HEK293T (cell line): ENCODE results near the gene MARCHF4.

ENCODE experiments used
- CTCF ChIA-PET: fragments of 350-600 bp; formaldehyde crosslinking; extraction: SDS; loops from one replicate; lab custom pipeline; 2021; ENCODE audit warnings: antibody characterized with exemption, inconsistent platforms; lab: Yijun Ruan, JAX
- POLR2A ChIA-PET: fragments of 350-600 bp; formaldehyde crosslinking; extraction: SDS; loops from one replicate; lab custom pipeline; 2020; ENCODE audit warnings: antibody characterized with exemption, inconsistent platforms; lab: Yijun Ruan, JAX
- DNase-seq: peaks from one replicate; pipeline ENCODE4 v3.0.0; 2012; ENCODE audit warnings: mixed read lengths; ENCODE audit errors: extremely low spot score
- ARNT ChIP-seq: fragments of 450-650 bp; IDR thresholded peaks from 2 replicates; pipeline ENCODE4 v1.6.1; 2017; ENCODE audit warnings: mild to moderate bottlenecking
- BHLHE40 ChIP-seq: fragments of 450-650 bp; IDR thresholded peaks from 2 replicates; pipeline ENCODE4 v1.6.1; 2016; ENCODE audit warnings: mild to moderate bottlenecking, moderate library complexity, borderline replicate concordance
- CTBP1 ChIP-seq: fragments of 450-650 bp; IDR thresholded peaks from 2 replicates; pipeline ENCODE4 v1.6.1; 2016; ENCODE audit warnings: borderline replicate concordance
- ELF4 ChIP-seq: fragments of 450-650 bp; IDR thresholded peaks from 2 replicates; pipeline ENCODE4 v1.6.1; 2017; ENCODE audit warnings: antibody characterized with exemption
- FOXA1 ChIP-seq: fragments of 450-650 bp; IDR thresholded peaks from 2 replicates; pipeline ENCODE4 v1.6.1; 2016; ENCODE audit warnings: mild to moderate bottlenecking
- FOXK2 ChIP-seq: fragments of 450-650 bp; IDR thresholded peaks from 2 replicates; pipeline ENCODE4 v1.6.1; 2016; ENCODE audit warnings: mild to moderate bottlenecking
- FOXM1 ChIP-seq: fragments of 450-650 bp; IDR thresholded peaks from 2 replicates; pipeline ENCODE4 v1.6.1; 2017; ENCODE audit warnings: mild to moderate bottlenecking, borderline replicate concordance
- HDGF ChIP-seq: fragments of 450-650 bp; IDR thresholded peaks from 2 replicates; pipeline ENCODE4 v1.6.1; 2017; ENCODE audit warnings: antibody characterized with exemption, borderline replicate concordance
- L3MBTL2 ChIP-seq: fragments of 450-650 bp; conservative IDR thresholded peaks from 2 replicates; pipeline ENCODE4 v1.6.1; 2016; ENCODE audit warnings: mild to moderate bottlenecking
- LEF1 ChIP-seq: fragments of 450-650 bp; IDR thresholded peaks from 2 replicates; pipeline ENCODE4 v1.6.1; 2017; ENCODE audit warnings: mild to moderate bottlenecking, borderline replicate concordance
- NFRKB ChIP-seq: fragments of 450-650 bp; IDR thresholded peaks from 2 replicates; pipeline ENCODE4 v1.6.1; 2016; ENCODE audit warnings: mild to moderate bottlenecking, moderate library complexity
- SP1 ChIP-seq: fragments of 450-650 bp; IDR thresholded peaks from 2 replicates; pipeline ENCODE4 v1.6.1; 2017
- SUZ12 ChIP-seq: fragments of 450-650 bp; IDR thresholded peaks from 2 replicates; pipeline ENCODE4 v1.6.1; 2016; ENCODE audit warnings: mild to moderate bottlenecking
- TARDBP ChIP-seq: fragments of 450-650 bp; IDR thresholded peaks from 2 replicates; pipeline ENCODE4 v1.6.1; 2016
- ZNF384 ChIP-seq: fragments of 450-650 bp; IDR thresholded peaks from 2 replicates; pipeline ENCODE4 v1.6.1; 2016
- TF ChIP-seq, protein P1 (sequence below): fragments of 450-650 bp; IDR thresholded peaks from 2 replicates; pipeline ENCODE4 v1.6.1; 2016

The MARCHF4 gene

DNA sequence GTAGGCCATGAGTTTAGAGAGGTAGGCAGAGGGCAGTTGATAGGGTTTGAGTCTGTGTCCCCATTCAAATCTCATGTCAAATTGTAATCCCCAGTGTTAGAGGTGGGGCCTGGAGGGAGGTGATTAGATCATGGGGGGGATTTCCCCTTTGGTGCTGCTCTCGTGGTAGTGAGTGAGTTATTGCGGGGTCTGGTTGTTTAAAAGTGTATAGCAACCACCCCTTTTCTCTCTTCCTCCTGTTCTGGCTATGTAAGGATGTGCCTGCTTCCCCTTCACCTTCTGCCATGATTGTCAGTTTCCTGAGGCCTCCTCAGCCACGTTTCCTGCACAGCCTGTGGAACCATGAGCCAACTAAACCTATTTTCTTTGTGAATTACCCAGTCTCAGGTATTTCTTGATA is 25.5 kb downstream of the MARCHF4 start:
- CTCF ChIA-PET = no interaction called here
- TF ChIP-seq SUZ12 (no peak), FOXA1 (no peak), SP1 (no peak), ELF4 (no peak), CTBP1 (no peak), LEF1 (no peak), L3MBTL2 (no peak), ARNT (no peak), HDGF (no peak), NFRKB (no peak), BHLHE40 (no peak)
- POLR2A ChIA-PET = no interaction called here
- DNase-seq = no peak

DNA sequence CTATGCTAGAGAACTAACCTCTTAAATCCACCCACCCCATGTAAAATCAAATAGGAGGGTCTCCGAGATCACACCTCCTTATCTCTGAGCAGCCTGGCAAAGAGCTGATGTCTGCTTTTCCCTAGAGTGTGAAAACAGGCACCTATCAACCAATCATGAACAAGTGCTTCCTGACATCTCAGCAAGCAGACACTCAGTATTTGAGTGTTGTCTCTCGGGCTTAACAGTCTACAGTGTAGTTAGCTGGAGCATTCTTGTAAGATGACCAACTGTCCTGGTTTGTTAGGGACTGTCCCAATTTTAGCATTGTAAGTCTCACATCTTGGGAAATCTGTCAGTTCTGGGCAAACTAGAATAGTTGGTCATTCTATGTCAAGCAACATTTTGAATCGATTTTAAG is 26.4 kb downstream of the MARCHF4 start:
- CTCF ChIA-PET = no interaction called here
- POLR2A ChIA-PET = no interaction called here
- no peak for DNase-seq
- TF ChIP-seq SP1 (no peak), ARNT (no peak), LEF1 (no peak), FOXK2 (no peak), BHLHE40 (no peak), FOXA1 (no peak), FOXM1 (no peak), TARDBP (no peak), NFRKB (no peak), CTBP1 (no peak), ELF4 (no peak), HDGF (no peak), L3MBTL2 (no peak), SUZ12 (no peak)
- TF ChIP-seq, protein P1, sequence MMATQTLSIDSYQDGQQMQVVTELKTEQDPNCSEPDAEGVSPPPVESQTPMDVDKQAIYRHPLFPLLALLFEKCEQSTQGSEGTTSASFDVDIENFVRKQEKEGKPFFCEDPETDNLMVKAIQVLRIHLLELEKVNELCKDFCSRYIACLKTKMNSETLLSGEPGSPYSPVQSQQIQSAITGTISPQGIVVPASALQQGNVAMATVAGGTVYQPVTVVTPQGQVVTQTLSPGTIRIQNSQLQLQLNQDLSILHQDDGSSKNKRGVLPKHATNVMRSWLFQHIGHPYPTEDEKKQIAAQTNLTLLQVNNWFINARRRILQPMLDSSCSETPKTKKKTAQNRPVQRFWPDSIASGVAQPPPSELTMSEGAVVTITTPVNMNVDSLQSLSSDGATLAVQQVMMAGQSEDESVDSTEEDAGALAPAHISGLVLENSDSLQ = no peak

DNA sequence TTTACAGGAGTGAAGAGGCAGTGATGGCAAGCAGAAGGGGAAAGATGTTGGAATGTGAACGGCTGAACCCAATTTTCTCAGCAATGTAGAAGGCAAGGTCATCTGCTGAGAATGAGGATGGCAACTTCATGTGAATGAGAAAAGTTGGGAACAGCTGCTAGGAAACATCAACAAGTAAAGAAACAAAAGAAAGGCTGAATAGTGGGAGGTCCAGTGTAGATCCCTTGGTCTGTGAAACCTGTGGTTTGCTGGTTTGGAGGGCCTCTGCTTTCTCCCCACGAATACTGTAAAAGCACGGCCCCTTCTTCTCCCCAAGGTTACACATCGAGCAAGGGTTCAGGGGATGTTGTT is 27.4 kb downstream of the MARCHF4 start:
- no peak for DNase-seq
- ChIA-PET POLR2A (no interaction called here), CTCF (no interaction called here)
- TF ChIP-seq ELF4 (no peak), LEF1 (no peak), L3MBTL2 (no peak)
- TF ChIP-seq, protein P1 = no peak

DNA sequence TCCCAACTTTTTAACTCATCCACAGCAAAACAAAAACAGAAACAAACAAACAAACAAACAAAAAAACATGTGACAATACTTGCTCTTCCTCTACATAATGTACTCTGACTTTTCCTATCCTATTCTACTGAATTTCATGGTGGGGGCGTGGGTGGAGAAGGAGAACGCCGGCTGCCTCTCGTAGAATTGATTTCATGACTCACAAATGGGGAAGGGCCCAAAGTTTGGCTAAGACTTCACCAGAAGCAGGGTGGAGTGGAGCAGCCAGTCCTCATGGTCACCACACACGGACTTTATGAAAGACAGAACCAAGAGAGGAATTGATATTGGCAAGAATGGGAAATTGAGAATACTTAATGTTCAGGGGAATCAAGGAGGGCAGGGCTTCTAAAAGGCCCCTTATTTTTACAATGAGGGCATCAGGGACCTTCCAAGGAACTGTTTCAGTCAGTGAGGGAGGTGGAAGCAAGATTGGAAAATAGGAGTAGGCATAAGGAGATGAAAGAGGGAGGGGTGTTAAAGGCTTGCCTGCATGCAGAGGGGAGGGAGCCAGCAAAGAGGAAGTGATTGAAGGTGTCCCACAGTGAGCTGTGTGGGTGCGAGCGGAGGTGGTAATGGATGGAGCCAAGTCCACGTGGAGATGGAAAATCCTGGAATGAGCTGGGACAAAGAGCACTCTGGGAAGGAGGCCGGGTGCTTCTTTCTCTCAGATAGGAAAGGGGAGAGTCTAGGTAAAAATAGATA is 27.9 kb downstream of the MARCHF4 start:
- CTCF ChIA-PET = no interaction called here
- no peak for DNase-seq
- no peak for TF ChIP-seq SP1
- no peak for TF ChIP-seq ZNF384
- TF ChIP-seq SUZ12 = no peak
- no peak for TF ChIP-seq FOXM1
- TF ChIP-seq BHLHE40 = no peak
- TF ChIP-seq L3MBTL2 = no peak
- no peak for TF ChIP-seq CTBP1
- TF ChIP-seq TARDBP = no peak
- TF ChIP-seq FOXK2 = no peak
- TF ChIP-seq ELF4 = no peak
- TF ChIP-seq FOXA1 = no peak
- no peak for TF ChIP-seq ARNT
- TF ChIP-seq, protein P1 = no peak
- no peak for TF ChIP-seq HDGF
- no peak for TF ChIP-seq NFRKB
- no peak for TF ChIP-seq LEF1
- POLR2A ChIA-PET = interaction anchor here (1.1 kb wide), 1 partner anchor 19 kb away, joined by 3 read pairs; no protein-coding TSS in a partner anchor

DNA sequence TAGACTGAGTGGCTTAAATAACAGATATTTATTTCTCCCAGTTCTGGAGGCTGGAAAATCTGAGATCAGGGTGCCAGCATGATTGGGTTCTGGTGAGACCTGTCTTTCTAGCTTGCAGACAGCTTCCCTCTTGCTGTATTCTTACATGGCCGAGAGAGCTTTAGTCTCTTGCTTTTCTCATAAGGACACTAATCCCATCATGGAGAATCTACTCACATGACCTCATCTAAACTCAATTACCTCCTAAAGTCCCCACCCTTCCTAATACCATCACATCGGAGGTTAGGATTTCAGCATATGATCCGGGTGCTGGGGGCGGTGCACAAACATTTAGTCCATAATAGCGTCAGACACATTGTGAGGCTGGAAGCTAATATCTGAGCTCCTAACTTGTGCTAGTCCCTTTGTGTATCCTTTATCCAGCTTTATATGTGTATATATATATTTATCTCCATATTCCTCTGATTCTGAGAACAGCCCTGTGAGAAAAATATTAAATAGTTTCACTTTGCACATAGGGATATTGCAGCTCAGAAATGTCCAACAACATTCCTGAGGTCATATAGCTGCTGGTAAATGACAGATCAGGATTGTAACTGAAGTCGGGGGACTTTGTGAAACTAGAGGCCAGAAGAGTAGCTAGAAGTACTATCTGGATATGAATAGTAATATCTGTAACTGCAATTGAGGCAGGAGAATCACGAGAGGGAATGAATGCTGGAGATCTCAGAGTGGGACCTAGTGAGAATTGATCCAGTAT is 28.9 kb downstream of the MARCHF4 start:
- ChIA-PET CTCF (no interaction called here), POLR2A (interaction anchor here (1.1 kb wide), 1 partner anchor 20 kb away, joined by 3 read pairs; no protein-coding TSS in a partner anchor)
- no peak for TF ChIP-seq CTBP1
- no peak for TF ChIP-seq BHLHE40
- TF ChIP-seq FOXM1 = no peak
- no peak for TF ChIP-seq SUZ12
- no peak for TF ChIP-seq SP1
- TF ChIP-seq NFRKB = no peak
- no peak for TF ChIP-seq ELF4
- TF ChIP-seq FOXA1 = no peak
- no peak for TF ChIP-seq L3MBTL2
- TF ChIP-seq TARDBP = no peak
- TF ChIP-seq FOXK2 = no peak
- TF ChIP-seq ARNT = no peak
- TF ChIP-seq, protein P1 = no peak
- no peak for TF ChIP-seq LEF1
- TF ChIP-seq ZNF384 = no peak
- no peak for TF ChIP-seq HDGF
- DNase-seq = no peak

DNA sequence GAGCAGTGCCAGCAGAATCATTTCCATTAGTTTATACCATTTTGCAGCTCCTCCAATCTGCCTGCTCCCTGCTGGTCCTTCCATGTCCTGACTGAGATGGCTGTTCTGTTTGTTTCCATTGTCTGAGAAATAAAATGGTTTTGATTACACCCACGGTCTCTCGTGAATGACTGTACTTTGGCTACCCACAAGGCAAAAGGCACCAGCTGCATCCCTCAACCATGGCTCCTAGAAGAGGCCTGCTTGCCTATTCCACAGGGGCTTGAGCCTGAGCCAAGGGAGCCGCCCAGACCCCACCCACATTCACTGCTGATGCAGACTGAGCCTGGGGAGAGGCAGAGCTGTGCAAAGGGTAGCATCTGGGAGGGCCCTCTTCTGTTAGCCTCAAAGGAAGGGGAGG is 31.2 kb downstream of the MARCHF4 start:
- no peak for DNase-seq
- ChIA-PET CTCF (no interaction called here), POLR2A (no interaction called here)
- TF ChIP-seq ARNT (no peak), FOXK2 (no peak), ZNF384 (no peak), BHLHE40 (no peak), ELF4 (no peak), L3MBTL2 (no peak)
